Activated T-helper 2 cell treated with anti-CD3 and anti-CD28 coated beads, Interferon-gamma antibody, Interleukin-2, Interleukin-4, amounts not matched to agents 10 μg/mL and 5 μg/mL and 100 μg/mL, durations not matched to agents 14 hours and 24 hours and 36 hours (primary cell): Measurements from ENCODE around the gene ATRIP. TPM values are rescaled to one million over a fixed set of nuclear protein-coding genes. Genes with fewer than 3 reads are reported as not detected.
"Not testable (repeated sequence)": the region's sequence is repeated elsewhere in the genome, so short reads cannot be mapped to it uniquely, and the experiment has no call there.

Experiments used
- DNase-seq: peaks from one replicate; pipeline ENCODE4 v3.0.0; 2021; ENCODE audit warnings: low spot score
- H3K27ac Mint-ChIP-seq: one replicate; pipeline ENCODE4 v1.8.0; 2021; ENCODE audit warnings: mixed read lengths
- H3K27me3 Mint-ChIP-seq: one replicate; pipeline ENCODE4 v1.8.0; 2021; ENCODE audit warnings: low read depth, mixed read lengths
- H3K36me3 Mint-ChIP-seq: one replicate; pipeline ENCODE4 v1.8.0; 2021; ENCODE audit warnings: low read depth, mixed read lengths
- H3K4me1 Mint-ChIP-seq: one replicate; pipeline ENCODE4 v1.8.0; 2021; ENCODE audit warnings: low read depth, mixed read lengths
- H3K4me3 Mint-ChIP-seq: one replicate; pipeline ENCODE4 v1.8.0; 2021; ENCODE audit warnings: low read depth, mild to moderate bottlenecking, moderate library complexity, mixed read lengths
- H3K9me3 Mint-ChIP-seq: one replicate; pipeline ENCODE4 v1.8.0; 2021; ENCODE audit warnings: mixed read lengths
- intact Hi-C: fragments of 100-400 bp; cut with micrococcal nuclease; formaldehyde crosslinking; loops from one replicate; pipeline ENCODE4 v1.15.1; 2023
- total RNA-seq: library from RNA; stranded (reverse); gene quantifications from 2 replicates; pipeline ENCODE4 v1.2.3, GENCODE V29; 2022

Gene ATRIP
- total RNA-seq = 16.9 and 17.5 TPM in 2 replicates

DNA sequence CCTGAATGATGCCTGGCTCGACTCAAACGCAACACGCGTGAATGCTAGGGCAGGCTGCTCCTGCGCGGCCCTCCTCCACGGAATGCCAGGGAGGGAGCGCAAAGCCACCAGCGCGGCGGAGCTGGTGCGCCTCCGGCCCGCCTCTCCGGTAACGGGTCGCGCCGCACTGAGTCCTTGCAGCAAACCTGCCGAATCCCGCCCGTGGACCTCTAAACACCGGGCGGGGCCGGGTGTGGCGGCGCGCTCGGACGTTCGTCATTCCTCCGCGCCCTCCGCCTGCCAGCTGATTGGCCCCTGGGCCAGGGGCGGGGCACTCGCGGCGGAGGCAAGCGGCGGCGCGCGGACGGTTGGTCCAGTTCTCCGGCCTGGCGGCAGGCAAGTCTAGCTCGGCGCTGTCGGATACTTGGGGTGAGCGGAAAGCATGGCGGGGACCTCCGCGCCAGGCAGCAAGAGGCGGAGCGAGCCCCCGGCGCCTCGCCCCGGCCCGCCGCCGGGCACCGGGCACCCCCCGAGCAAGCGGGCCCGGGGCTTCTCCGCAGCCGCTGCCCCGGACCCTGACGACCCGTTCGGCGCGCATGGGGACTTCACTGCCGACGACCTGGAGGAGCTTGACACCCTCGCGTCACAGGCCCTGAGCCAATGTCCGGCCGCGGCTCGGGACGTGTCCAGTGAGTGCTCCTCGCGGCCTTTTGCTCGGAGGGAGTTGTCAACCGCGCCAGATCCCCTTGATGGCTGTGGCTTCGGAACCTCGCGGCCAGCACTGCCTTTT is at the start of gene ATRIP:
ATRIP (plus strand) TSS at position 313 of the 769 bp plus-strand sequence; CDS start at position 422, 109 bp downstream.
- Mint-ChIP-seq H3K27me3 (no peaks in the 10 kb centered on the region), H3K36me3 (peaks cover 66% of the 10 kb centered on the region), H3K4me3 (peak within 1 kb of the TSS; percentile 94), H3K27ac (peak within 1 kb of the TSS; percentile 81), H3K4me1 (peaks cover 30% of the 10 kb centered on the region), H3K9me3 (no peaks in the 10 kb centered on the region)
- DNase-seq = peak; percentile 87
- intact Hi-C loops = loop anchor here (2.0 to 5.0 kb wide), 3 partner anchors 26 to 110 kb away; partner anchors contain the start of gene PFKFB4

DNA sequence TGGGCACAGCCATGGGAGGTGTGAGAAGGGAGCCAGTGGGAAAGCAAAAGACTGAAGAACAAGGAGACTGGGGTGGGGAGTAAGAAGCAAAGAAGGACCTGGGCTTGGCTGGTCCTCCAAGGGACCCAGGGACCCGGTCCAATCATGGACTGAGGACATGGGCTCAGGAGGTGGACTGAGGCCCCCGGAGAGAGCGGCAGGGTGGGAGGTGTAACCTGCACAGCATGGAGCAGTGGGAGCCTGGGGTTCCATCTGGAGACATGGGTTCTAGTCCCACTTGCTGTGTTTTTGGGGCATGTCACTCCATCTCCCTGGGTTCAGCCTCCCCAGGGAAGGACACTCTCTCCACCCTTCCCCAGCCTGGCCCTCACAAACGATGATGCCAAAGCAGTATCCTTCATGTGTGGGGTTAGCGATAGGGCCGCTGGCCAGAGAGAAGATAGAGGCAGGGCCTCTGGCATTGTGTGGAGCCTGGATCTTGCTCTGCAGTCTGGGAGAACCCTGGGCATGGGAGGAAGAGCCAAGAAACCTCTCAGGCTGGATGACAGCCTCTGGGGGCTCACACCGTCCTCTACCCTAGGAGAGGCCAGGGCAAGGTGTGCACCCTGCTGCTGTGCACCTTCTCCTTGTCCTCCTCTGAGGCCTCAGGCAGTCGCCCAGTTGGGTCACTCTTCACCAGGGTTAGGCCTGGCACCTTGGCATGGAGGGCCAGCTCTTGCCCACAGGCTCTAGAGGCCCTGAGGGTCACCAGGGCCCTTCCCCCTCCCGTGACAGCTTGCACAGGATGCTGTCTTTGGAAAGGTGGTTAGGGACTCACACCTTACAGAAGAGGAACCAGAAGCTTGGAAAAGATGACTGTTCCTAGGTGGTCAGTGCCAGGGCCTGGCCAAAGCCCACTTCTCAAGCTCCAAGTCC is 48.5 kb upstream of the ATRIP start:
- H3K27ac Mint-ChIP-seq = no peak overlapping the region
- H3K36me3 Mint-ChIP-seq = no peaks in the 10 kb centered on the region
- intact Hi-C loops = no loop called here
- H3K27me3 Mint-ChIP-seq = peaks cover 5% of the 10 kb centered on the region
- no peaks in the 10 kb centered on the region for H3K9me3 Mint-ChIP-seq
- no peak overlapping the region for H3K4me3 Mint-ChIP-seq
- no peaks in the 10 kb centered on the region for H3K4me1 Mint-ChIP-seq
- DNase-seq = no peak

DNA sequence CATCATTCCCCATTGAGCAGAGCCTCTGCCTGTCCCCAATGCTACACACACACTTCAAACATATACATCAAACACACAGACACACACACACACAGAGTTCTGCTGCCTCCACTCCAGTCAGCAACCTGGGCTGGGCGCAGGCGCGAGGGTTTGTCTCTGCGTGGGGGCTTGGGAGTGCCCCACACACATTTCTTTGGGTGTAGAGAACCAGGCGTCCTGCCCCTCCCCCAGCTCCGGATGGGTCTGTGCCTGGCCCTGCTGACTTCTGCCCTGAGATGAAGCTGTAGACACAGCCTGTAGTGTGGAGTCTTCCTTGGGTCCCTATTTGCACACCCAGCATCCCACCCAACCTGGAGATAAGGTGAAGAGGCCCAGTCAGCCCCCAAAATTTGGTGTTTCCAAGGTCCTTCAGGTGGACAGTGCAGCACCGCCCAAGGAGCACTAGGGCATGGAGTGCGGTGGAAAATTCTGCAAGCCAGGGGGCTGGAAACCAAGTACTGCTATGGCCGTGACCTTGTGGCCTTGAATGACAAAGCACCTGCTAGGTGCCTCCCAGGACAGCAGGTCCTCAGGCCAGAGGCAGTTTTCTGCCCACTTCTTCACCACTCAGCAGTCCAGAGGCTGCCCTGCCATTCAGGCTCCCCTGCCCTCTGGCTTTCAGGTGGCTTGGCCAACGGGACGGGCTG is 47.7 kb upstream of the ATRIP start:
- intact Hi-C loops = no loop called here
- DNase-seq = no peak
- Mint-ChIP-seq H3K27ac (no peak overlapping the region), H3K9me3 (no peaks in the 10 kb centered on the region), H3K4me3 (no peak overlapping the region), H3K27me3 (peaks cover 2% of the 10 kb centered on the region), H3K36me3 (no peaks in the 10 kb centered on the region), H3K4me1 (no peaks in the 10 kb centered on the region)

DNA sequence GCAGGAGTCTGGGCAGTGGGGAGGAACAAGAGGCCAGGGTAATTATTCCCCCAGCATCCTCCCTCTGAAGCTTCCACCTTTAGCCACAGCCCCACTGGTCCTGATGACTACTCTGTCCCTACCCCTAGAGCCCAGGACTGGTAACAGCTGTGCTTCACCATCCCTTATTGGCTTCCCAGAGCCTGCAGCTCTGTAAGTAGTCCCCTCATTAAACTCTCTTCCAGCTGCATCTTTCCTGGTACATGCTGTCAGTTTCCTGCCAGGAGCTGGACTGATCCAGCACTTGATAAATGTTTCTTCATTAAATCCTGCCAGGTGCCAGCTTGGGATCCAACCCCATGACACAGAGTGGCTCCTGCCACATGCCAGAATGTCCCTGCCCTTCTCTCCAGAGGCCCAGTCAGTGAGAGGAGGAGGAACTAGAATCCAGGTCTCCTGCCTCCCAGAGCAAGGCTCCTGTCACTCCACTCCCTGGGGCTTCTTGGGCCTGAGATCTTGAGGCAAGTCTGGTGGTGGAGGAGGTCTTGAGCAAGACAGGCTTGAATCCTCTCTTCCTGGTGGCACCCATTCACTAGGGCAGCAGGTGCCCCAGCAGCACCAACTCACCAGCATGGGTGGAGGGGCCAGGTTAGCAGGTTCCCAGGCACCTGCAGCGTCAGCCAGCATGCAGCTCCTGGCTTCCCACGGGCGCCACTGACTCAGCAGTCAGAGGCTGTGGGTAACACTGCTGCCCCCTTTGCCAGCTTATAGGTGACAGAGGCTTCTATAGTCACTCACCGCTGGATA is 47.0 kb upstream of the ATRIP start:
- no peaks in the 10 kb centered on the region for H3K4me1 Mint-ChIP-seq
- no peak overlapping the region for H3K4me3 Mint-ChIP-seq
- H3K36me3 Mint-ChIP-seq = no peaks in the 10 kb centered on the region
- intact Hi-C loops = loop anchor here (2.0 to 5.0 kb wide), 2 partner anchors 149 to 238 kb away; partner anchors contain the start of gene SLC26A6
- peak; percentile 6 for DNase-seq
- H3K27me3 Mint-ChIP-seq = peaks cover 2% of the 10 kb centered on the region
- H3K27ac Mint-ChIP-seq = no peak overlapping the region
- H3K9me3 Mint-ChIP-seq = no peaks in the 10 kb centered on the region

DNA sequence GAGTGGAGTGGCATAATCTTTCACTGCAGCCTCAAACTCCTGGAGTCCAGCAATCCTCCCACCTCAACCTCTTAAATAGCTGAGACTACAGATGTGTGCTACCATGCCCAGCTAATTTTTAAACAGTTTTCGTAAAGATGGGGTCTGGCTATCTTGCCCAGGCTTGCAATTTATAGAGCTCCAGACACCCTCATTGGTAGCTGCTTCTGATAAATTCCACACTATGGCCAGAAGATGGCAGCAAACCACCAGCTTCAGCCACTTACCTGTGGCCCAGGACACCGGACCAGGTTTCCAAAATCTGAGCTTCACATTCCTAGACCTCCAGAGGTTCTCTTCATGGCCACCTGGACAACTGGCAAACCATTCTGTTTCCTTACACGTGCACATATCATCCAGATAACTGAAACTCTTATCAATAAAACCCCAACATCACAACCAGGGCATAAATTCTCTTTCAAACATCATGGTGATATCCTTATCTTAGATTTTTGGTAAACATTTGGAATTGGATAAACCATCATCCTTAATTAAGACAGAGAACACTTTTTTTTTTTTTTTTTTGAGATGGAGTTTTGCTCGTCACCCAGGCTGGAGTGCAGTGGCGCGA is 45.6 kb upstream of the ATRIP start:
- no peaks in the 10 kb centered on the region for H3K36me3 Mint-ChIP-seq

DNA sequence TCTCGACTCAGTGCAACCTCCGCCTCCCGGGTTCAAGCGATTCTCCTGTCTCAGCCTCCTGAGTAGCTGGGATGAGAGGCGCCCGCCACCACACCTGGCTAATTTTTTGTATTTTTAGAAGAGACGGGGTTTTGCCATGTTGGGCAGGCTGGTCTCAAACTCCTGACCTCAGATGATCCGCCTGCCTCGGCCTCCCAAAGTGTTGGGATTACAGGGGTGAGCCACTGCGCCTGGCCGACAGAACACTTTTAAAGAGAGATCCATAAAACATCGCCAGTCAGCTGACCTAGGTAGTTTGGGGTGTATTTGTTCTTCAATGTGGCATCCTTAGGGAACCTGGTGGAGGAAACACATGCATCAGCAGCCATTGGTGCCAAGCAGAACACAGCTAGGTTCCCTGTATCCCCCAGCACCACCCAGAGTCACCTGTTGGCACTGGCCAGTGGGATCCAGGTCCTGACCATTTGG is 45.1 kb upstream of the ATRIP start:
- not testable (repeated sequence) for H3K4me3 Mint-ChIP-seq, H3K36me3 Mint-ChIP-seq, H3K27ac Mint-ChIP-seq, DNase-seq, H3K9me3 Mint-ChIP-seq, H3K27me3 Mint-ChIP-seq, H3K4me1 Mint-ChIP-seq
- intact Hi-C loops = loop anchor here (1.0 to 5.0 kb wide), 3 partner anchors 35 to 236 kb away; partner anchors contain the start of gene SLC26A6

More for the DNA sequence above, 45.6 kb upstream of the ATRIP start:
- Mint-ChIP-seq H3K9me3 (no peaks in the 10 kb centered on the region), H3K4me1 (no peaks in the 10 kb centered on the region), H3K27ac (no peak overlapping the region), H3K27me3 (no peaks in the 10 kb centered on the region), H3K4me3 (no peak overlapping the region)
- DNase-seq = peak; percentile 41
- intact Hi-C loops = loop anchor here (1.0 to 5.0 kb wide), 3 partner anchors 35 to 236 kb away; partner anchors contain the start of gene SLC26A6

DNA sequence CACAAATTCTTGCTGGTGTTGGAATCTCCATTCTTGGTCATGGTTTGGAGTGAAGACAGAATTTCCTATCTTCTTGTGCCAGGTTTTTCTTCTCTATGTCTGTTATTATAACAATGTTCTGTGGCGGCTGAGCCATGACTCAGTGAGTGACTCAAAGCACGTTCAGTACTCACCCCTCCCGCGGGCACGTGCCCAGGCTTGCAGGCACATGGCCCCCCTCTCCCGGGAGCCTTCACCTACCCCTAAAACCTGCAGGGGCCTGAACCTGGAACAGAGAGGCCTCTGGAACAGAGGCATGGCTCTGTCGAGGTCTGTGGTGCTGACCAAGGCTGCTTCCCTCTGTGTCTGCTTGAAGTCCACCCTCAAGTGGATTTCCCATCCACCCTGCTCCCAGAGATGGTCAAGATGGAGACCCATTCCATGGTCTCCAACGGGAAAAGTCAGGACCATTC is 44.2 kb upstream of the ATRIP start:
- Mint-ChIP-seq H3K27me3 (no peaks in the 10 kb centered on the region), H3K27ac (no peak overlapping the region), H3K9me3 (no peaks in the 10 kb centered on the region), H3K4me1 (no peaks in the 10 kb centered on the region), H3K36me3 (no peaks in the 10 kb centered on the region), H3K4me3 (no peak overlapping the region)
- intact Hi-C loops = loop anchor here (5.0 kb wide), 1 partner anchor 235 kb away; the partner anchor contains the start of gene SLC26A6
- peak; percentile 7 for DNase-seq

DNA sequence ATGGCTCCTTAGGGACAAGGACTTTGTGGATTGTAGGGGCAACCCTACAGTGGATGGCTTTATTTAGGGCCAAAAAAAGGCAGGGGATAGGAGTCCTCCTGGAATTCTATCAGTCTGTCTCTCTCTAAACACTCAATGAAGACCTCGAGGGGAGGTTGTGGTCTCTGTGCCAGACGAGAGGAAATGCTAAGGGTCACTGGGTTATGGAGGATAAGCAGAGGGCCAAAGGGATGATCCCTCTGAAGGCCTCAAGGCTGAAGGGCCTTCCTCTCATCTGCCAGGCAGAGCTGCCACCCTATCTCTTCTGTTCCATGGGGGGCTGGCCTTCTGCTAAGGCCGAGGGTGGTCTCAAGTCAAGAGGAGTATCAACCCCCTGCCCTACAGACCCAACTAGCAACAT is 43.6 kb upstream of the ATRIP start:
- H3K4me1 Mint-ChIP-seq = no peaks in the 10 kb centered on the region
- no peak overlapping the region for H3K27ac Mint-ChIP-seq
- H3K27me3 Mint-ChIP-seq = no peaks in the 10 kb centered on the region
- intact Hi-C loops = loop anchor here (5.0 kb wide), 1 partner anchor 234 kb away; the partner anchor contains the start of gene SLC26A6
- no peaks in the 10 kb centered on the region for H3K9me3 Mint-ChIP-seq
- no peak for DNase-seq
- H3K36me3 Mint-ChIP-seq = no peaks in the 10 kb centered on the region
- no peak overlapping the region for H3K4me3 Mint-ChIP-seq

DNA sequence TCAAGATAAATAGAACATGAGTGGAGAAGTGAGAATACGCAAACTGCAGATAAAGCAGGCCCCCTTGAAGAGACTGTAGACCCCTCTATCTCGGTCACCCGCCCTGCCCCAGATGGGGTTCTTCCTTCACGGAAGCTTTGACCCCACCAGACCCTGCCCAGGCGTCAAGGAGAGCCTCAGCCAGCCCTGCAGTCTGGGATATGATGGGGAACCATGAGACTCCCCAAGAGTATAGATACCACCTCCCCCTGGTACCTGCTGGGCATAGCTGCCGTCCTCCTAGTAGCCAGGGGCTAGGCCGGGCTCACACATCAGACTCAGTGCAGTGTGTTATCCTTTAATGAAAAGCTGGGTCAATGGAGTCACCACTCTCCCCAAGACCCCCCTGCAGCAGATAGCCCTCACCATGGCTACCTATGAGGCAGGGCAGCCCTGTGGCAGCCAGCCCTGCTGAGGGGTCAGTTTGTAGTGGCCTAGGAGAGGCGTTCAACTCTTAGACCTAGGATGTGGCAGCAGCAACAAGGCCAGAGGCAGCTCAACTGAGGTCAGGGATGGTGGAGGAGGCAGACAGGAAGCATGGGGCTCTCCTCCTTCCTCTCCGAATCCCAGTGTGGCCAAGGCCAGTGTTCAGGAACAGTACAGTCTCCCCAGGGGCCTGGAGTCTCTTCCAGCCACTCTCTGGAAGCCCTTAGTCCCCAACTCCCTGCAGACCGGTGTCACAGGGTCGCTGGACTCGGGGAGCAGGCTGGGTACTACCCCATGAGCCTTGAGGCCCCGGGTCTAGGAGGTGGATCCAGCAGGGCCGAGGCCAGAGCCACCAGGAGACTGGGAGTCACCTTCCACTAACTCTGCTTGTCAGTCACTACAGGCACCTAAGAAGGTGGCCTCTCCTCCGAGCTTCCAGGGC is 42.8 kb upstream of the ATRIP start:
- Mint-ChIP-seq H3K27ac (no peak overlapping the region), H3K9me3 (no peaks in the 10 kb centered on the region), H3K27me3 (no peaks in the 10 kb centered on the region), H3K4me3 (no peak overlapping the region), H3K4me1 (no peaks in the 10 kb centered on the region), H3K36me3 (no peaks in the 10 kb centered on the region)
- intact Hi-C loops = loop anchor here (5.0 kb wide), 1 partner anchor 234 kb away; the partner anchor contains the start of gene SLC26A6
- no peak for DNase-seq

DNA sequence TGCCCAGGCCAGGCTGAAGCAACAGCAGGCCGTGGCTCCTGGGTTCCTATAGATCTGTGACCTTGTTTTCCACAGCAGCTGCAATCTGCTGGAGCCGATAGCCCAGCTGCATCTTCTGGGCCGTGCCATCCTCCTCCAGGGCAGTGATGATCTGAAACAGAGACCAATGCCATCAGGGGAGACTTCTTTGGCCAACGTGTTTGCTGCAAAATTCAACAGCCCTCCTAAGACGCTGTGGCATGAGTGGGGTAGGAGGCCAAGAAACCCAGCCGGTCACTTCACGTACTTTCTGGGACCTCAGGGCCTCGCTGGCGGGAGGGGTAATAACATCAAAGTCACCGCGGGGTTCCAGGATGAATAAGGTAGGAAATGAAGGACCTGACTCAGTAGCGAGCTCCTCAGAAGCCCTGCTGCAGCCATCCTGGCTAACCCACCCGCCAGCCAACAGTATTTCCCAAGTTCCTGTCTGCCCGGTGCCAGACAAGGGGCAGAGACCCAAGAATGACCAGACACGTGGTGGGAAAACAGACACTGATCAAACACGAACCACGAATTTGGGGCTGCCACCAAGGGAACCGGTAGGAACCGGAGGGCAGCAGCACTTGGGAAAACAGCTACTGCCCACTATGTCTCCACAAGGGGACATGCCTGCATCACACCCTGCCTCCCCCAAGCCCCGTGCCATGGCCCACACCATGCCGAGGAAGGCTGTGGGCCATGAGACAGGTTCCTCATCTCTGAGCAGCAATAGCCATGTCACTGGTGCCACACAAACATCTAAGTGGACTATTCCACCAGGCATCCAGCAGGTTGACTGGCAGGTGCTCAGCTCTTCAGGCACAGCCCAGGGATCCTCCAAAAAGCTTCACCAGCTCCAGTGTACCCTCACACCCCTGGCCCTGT is 41.8 kb upstream of the ATRIP start:
- intact Hi-C loops = loop anchor here (5.0 kb wide), 1 partner anchor 233 kb away; the partner anchor contains the start of gene SLC26A6
- no peaks in the 10 kb centered on the region for H3K4me1 Mint-ChIP-seq
- no peaks in the 10 kb centered on the region for H3K9me3 Mint-ChIP-seq
- no peak overlapping the region for H3K4me3 Mint-ChIP-seq
- H3K27me3 Mint-ChIP-seq = no peaks in the 10 kb centered on the region
- no peaks in the 10 kb centered on the region for H3K36me3 Mint-ChIP-seq
- H3K27ac Mint-ChIP-seq = no peak overlapping the region
- DNase-seq = peak; percentile 6
